T1000 (cell line): ENCODE measurements around the gene SARS2.
A peak's percentile ranks its signal among the peaks of the same experiment; 100 is the strongest.
"Not testable (repeated sequence)": the region's sequence is repeated elsewhere in the genome, so short reads cannot be mapped to it uniquely, and the experiment has no call there.

Experiments used
- DNase-seq: peaks from one replicate; lab custom pipeline; 2025; ENCODE audit warnings: mixed read lengths; lab: John Stamatoyannopoulos, UW

SARS2 gene

GRCh38 chr19:38946229-38947010 lies 15.9 kb upstream of the SARS2 start:
- no peak for DNase-seq

- no peak for DNase-seq
Measured at GRCh38 chr19:38945562-38946228, 15.1 kb upstream of the SARS2 start.

- no peak for DNase-seq
Measured at GRCh38 chr19:38944981-38945506, 14.5 kb upstream of the SARS2 start.

- no peak for DNase-seq
Measured at GRCh38 chr19:38942471-38943181, 12.1 kb upstream of the SARS2 start.

GRCh38 chr19:38941979-38942378 lies 11.4 kb upstream of the SARS2 start:
- DNase-seq: no peak

GRCh38 chr19:38941466-38941865 lies 10.9 kb upstream of the SARS2 start:
- not testable (repeated sequence) for DNase-seq

- no peak for DNase-seq
Measured at GRCh38 chr19:38939957-38940356, 9.4 kb upstream of the SARS2 start.

GRCh38 chr19:38933544-38933943 lies 3.0 kb upstream of the SARS2 start:
- no peak for DNase-seq

GRCh38 chr19:38932425-38933179 lies 2.0 kb upstream of the SARS2 start:
- DNase-seq: peak; percentile 14

GRCh38 chr19:38931521-38931793 lies 894 bp upstream of the SARS2 start:
- no peak for DNase-seq

- DNase-seq: peak; percentile 98
Measured at GRCh38 chr19:38930776-38931520, 385 bp upstream of the SARS2 start, which contains the start of gene MRPS12. MRPS12 (plus strand) TSS chr19:38930944; CDS start chr19:38931295, 351 bp downstream.

GRCh38 chr19:38928391-38929001 lies 2.1 kb downstream of the SARS2 start:
- no peak for DNase-seq

GRCh38 chr19:38924388-38924787 lies 6.2 kb downstream of the SARS2 start:
- DNase-seq: no peak

- DNase-seq: no peak
Measured at GRCh38 chr19:38922482-38922881, 8.1 kb downstream of the SARS2 start.

GRCh38 chr19:38921420-38922274 lies 8.9 kb downstream of the SARS2 start:
- DNase-seq: no peak

GRCh38 chr19:38920602-38921419 lies 9.8 kb downstream of the SARS2 start:
- no peak for DNase-seq

GRCh38 chr19:38919837-38920601 lies 10.5 kb downstream of the SARS2 start:
- no peak for DNase-seq

- DNase-seq: no peak
Measured at GRCh38 chr19:38918526-38918925, 12.0 kb downstream of the SARS2 start.
